Left ventricle myocardium inferior (tissue), 1 donor: ENCODE data around the gene ARRB1. TPM values are rescaled to one million over a fixed set of nuclear protein-coding genes. Genes with fewer than 3 reads are reported as not detected.

Experiments
- DNase-seq: peaks from one replicate; pipeline ENCODE4 v3.0.0-alpha.2; 2020
- H3K27ac ChIP-seq: fragments of 200-600 bp; replicated peaks from 2 replicates; pipeline ENCODE4 v1.8.0; 2021
- H3K27me3 ChIP-seq: fragments of 200-600 bp; 2 replicates; pipeline ENCODE4 v1.8.0; 2021; ENCODE audit warnings: low read depth
- H3K36me3 ChIP-seq: fragments of 200-600 bp; 2 replicates; pipeline ENCODE4 v1.8.0; 2021
- H3K4me1 ChIP-seq: fragments of 200-600 bp; 2 replicates; pipeline ENCODE4 v1.8.0; 2021
- H3K4me3 ChIP-seq: fragments of 200-600 bp; 2 replicates; pipeline ENCODE4 v1.8.0; 2021; ENCODE audit warnings: mild to moderate bottlenecking, moderate library complexity
- H3K9me3 ChIP-seq: fragments of 200-600 bp; replicated peaks from 2 replicates; pipeline ENCODE4 v1.8.0; 2021
- CTCF ChIP-seq: fragments of 200-600 bp; IDR thresholded peaks from 2 replicates; pipeline ENCODE4 v1.8.0; 2021; ENCODE audit warnings: antibody characterized with exemption, mild to moderate bottlenecking, borderline replicate concordance
- intact Hi-C: fragments of 100-400 bp; cut with micrococcal nuclease; formaldehyde crosslinking; loops from one replicate; pipeline ENCODE4 v1.11.0; 2022
- total RNA-seq: library from RNA; stranded (reverse); fragmentation: NEBNext Ultra II Directional; extraction: Animal tissue kit (Norgen Biotek cat#: 25700); gene quantifications from one replicate; pipeline ENCODE4 v1.2.1, GENCODE V29; 2021
- donor health status: DM: no; HTN: yes; CAD: no; lungs with severe emphysema.

Gene ARRB1
- total RNA-seq, 1 donor from 2014 or later, result 25.9 TPM

- intact Hi-C loops, result no loop called here
- H3K27me3 ChIP-seq, result no peaks in the 10 kb centered on the region
- H3K4me3 ChIP-seq, result no peak overlapping the region
- TF ChIP-seq CTCF, result no peak
- no peak for DNase-seq
- peaks cover 66% of the 10 kb centered on the region for H3K36me3 ChIP-seq
- no peaks in the 10 kb centered on the region for H3K9me3 ChIP-seq
- H3K4me1 ChIP-seq, result peaks cover 7% of the 10 kb centered on the region
- H3K27ac ChIP-seq, result no peak overlapping the region
Observed at GRCh38 chr11:75269367-75269660, 82.1 kb downstream of the ARRB1 start.

GRCh38 chr11:75268626-75269366 lies 82.7 kb downstream of the ARRB1 start:
- no peaks in the 10 kb centered on the region for H3K9me3 ChIP-seq
- no peak overlapping the region for H3K27ac ChIP-seq
- no peaks in the 10 kb centered on the region for H3K27me3 ChIP-seq
- intact Hi-C loops, result no loop called here
- no peak for TF ChIP-seq CTCF
- no peak for DNase-seq
- peaks cover 7% of the 10 kb centered on the region for H3K4me1 ChIP-seq
- peaks cover 61% of the 10 kb centered on the region for H3K36me3 ChIP-seq
- no peak overlapping the region for H3K4me3 ChIP-seq

- H3K4me1 ChIP-seq, result peaks cover 16% of the 10 kb centered on the region
- no peak overlapping the region for H3K27ac ChIP-seq
- no peaks in the 10 kb centered on the region for H3K27me3 ChIP-seq
- no peaks in the 10 kb centered on the region for H3K9me3 ChIP-seq
- no peak for DNase-seq
- H3K4me3 ChIP-seq, result no peak overlapping the region
- intact Hi-C loops, result no loop called here
- H3K36me3 ChIP-seq, result peaks cover 47% of the 10 kb centered on the region
- no peak for TF ChIP-seq CTCF
Observed at GRCh38 chr11:75267171-75267970, 84.1 kb downstream of the ARRB1 start.

GRCh38 chr11:75265851-75266531 lies 85.5 kb downstream of the ARRB1 start:
- no peak for TF ChIP-seq CTCF
- Histone ChIP-seq H3K27me3 (no peaks in the 10 kb centered on the region), H3K36me3 (peaks cover 35% of the 10 kb centered on the region), H3K27ac (no peak overlapping the region), H3K9me3 (no peaks in the 10 kb centered on the region), H3K4me3 (no peak overlapping the region), H3K4me1 (peaks cover 25% of the 10 kb centered on the region)
- intact Hi-C loops, result no loop called here
- no peak for DNase-seq

GRCh38 chr11:75264971-75265370 lies 86.5 kb downstream of the ARRB1 start:
- Histone ChIP-seq H3K4me3 (no peak overlapping the region), H3K27ac (no peak overlapping the region), H3K9me3 (no peaks in the 10 kb centered on the region), H3K36me3 (peaks cover 25% of the 10 kb centered on the region), H3K27me3 (no peaks in the 10 kb centered on the region), H3K4me1 (peaks cover 32% of the 10 kb centered on the region)
- no peak for DNase-seq
- TF ChIP-seq CTCF, result no peak
- intact Hi-C loops, result no loop called here
